Nephron progenitor cell (in vitro differentiated cells): ENCODE data around the gene ZKSCAN2.

ENCODE experiments used
- DNase-seq: peaks from one replicate; pipeline ENCODE4 v3.0.0; 2021
- H3K27ac Mint-ChIP-seq: 2 replicates; pipeline ENCODE4 v1.8.0; 2021; ENCODE audit warnings: mild to moderate bottlenecking, moderate library complexity, mixed read lengths
- H3K27me3 Mint-ChIP-seq: 2 replicates; pipeline ENCODE4 v1.8.0; 2021; ENCODE audit warnings: mild to moderate bottlenecking, low read depth, mixed read lengths; ENCODE audit not compliant: poor library complexity
- H3K36me3 Mint-ChIP-seq: 2 replicates; pipeline ENCODE4 v1.8.0; 2021; ENCODE audit warnings: low read depth, mixed read lengths
- H3K4me1 Mint-ChIP-seq: 2 replicates; pipeline ENCODE4 v1.8.0; 2021; ENCODE audit warnings: mixed read lengths
- H3K4me3 Mint-ChIP-seq: 2 replicates; pipeline ENCODE4 v1.8.0; 2021; ENCODE audit warnings: mild to moderate bottlenecking, moderate library complexity, mixed read lengths
- H3K9me3 Mint-ChIP-seq: 2 replicates; pipeline ENCODE4 v1.8.0; 2021; ENCODE audit warnings: mild to moderate bottlenecking, moderate library complexity, mixed read lengths
- CTCF ChIP-seq: fragments of 200-600 bp; sonication (generic); IDR thresholded peaks from 2 replicates; pipeline ENCODE4 v1.5.0; 2021; ENCODE audit warnings: antibody characterized with exemption

ZKSCAN2 gene

GRCh38 chr16:25223964-25224363, 33.7 kb downstream of the ZKSCAN2 start:
- no peaks in the 10 kb centered on the region for H3K4me1 Mint-ChIP-seq
- H3K27ac Mint-ChIP-seq, result no peak overlapping the region
- no peaks in the 10 kb centered on the region for H3K27me3 Mint-ChIP-seq
- H3K9me3 Mint-ChIP-seq, result no peaks in the 10 kb centered on the region
- DNase-seq, result no peak
- H3K4me3 Mint-ChIP-seq, result no peak overlapping the region
- no peaks in the 10 kb centered on the region for H3K36me3 Mint-ChIP-seq
- no peak for TF ChIP-seq CTCF

GRCh38 chr16:25222959-25223358, 34.7 kb downstream of the ZKSCAN2 start:
- Mint-ChIP-seq H3K36me3 (no peaks in the 10 kb centered on the region), H3K4me3 (no peak overlapping the region), H3K4me1 (no peaks in the 10 kb centered on the region), H3K27me3 (peaks cover 5% of the 10 kb centered on the region), H3K27ac (no peak overlapping the region), H3K9me3 (no peaks in the 10 kb centered on the region)
- no peak for TF ChIP-seq CTCF
- no peak for DNase-seq

GRCh38 chr16:25219070-25219737, 38.4 kb downstream of the ZKSCAN2 start:
- no peak for TF ChIP-seq CTCF
- Mint-ChIP-seq H3K4me1 (no peaks in the 10 kb centered on the region), H3K36me3 (no peaks in the 10 kb centered on the region), H3K4me3 (no peak overlapping the region), H3K27me3 (peaks cover 14% of the 10 kb centered on the region), H3K9me3 (no peaks in the 10 kb centered on the region), H3K27ac (no peak overlapping the region)
- DNase-seq, result no peak

- H3K4me3 Mint-ChIP-seq, result no peak overlapping the region
- peaks cover 14% of the 10 kb centered on the region for H3K27me3 Mint-ChIP-seq
- no peaks in the 10 kb centered on the region for H3K4me1 Mint-ChIP-seq
- no peaks in the 10 kb centered on the region for H3K9me3 Mint-ChIP-seq
- DNase-seq, result no peak
- no peaks in the 10 kb centered on the region for H3K36me3 Mint-ChIP-seq
- H3K27ac Mint-ChIP-seq, result no peak overlapping the region
- no peak for TF ChIP-seq CTCF
These were observed 39.7 kb downstream of the ZKSCAN2 start for GRCh38 chr16:25217921-25218320.

- Mint-ChIP-seq H3K27me3 (peaks cover 20% of the 10 kb centered on the region), H3K4me3 (no peak overlapping the region), H3K4me1 (no peaks in the 10 kb centered on the region), H3K27ac (no peak overlapping the region), H3K36me3 (no peaks in the 10 kb centered on the region), H3K9me3 (no peaks in the 10 kb centered on the region)
- DNase-seq, result no peak
- no peak for TF ChIP-seq CTCF
These were observed 40.5 kb downstream of the ZKSCAN2 start for GRCh38 chr16:25217112-25217511.

- no peak overlapping the region for H3K27ac Mint-ChIP-seq
- H3K27me3 Mint-ChIP-seq, result peaks cover 20% of the 10 kb centered on the region
- no peak for TF ChIP-seq CTCF
- H3K4me1 Mint-ChIP-seq, result no peaks in the 10 kb centered on the region
- no peaks in the 10 kb centered on the region for H3K36me3 Mint-ChIP-seq
- H3K9me3 Mint-ChIP-seq, result no peaks in the 10 kb centered on the region
- no peak for DNase-seq
- no peak overlapping the region for H3K4me3 Mint-ChIP-seq
These were observed 43.8 kb downstream of the ZKSCAN2 start for GRCh38 chr16:25213709-25214397.
